HFFc6 (cell line): ENCODE results near the gene MYRF. TPM values are rescaled to one million over a fixed set of nuclear protein-coding genes. Genes with fewer than 3 reads are reported as not detected.

Source experiments
- DNase-seq: peaks from one replicate; pipeline ENCODE4 v3.0.0-alpha.2; 2018
- H3K27ac Mint-ChIP-seq: 2 replicates; pipeline ENCODE4 v1.8.0; 2020; ENCODE audit warnings: mild to moderate bottlenecking, mixed read lengths
- H3K27me3 Mint-ChIP-seq: 2 replicates; pipeline ENCODE4 v1.8.0; 2021; ENCODE audit warnings: mild to moderate bottlenecking, moderate library complexity, mixed read lengths; ENCODE audit not compliant: insufficient read depth
- H3K36me3 Mint-ChIP-seq: 2 replicates; pipeline ENCODE4 v1.8.0; 2021; ENCODE audit warnings: low read depth, mixed read lengths
- H3K4me1 Mint-ChIP-seq: 2 replicates; pipeline ENCODE4 v1.8.0; 2020; ENCODE audit warnings: low read depth, mixed read lengths
- H3K4me3 Mint-ChIP-seq: 2 replicates; pipeline ENCODE4 v1.8.0; 2020; ENCODE audit warnings: mild to moderate bottlenecking, moderate library complexity, mixed read lengths
- H3K9me3 Mint-ChIP-seq: 2 replicates; pipeline ENCODE4 v1.8.0; 2020; ENCODE audit warnings: mild to moderate bottlenecking, mixed read lengths
- total RNA-seq, 6 experiments: library from RNA; stranded (reverse); fragmentation: NEBNext Ultra II Directional; extraction: Animal tissue kit (Norgen Biotek cat#: 25700); gene quantifications; 2 replicates in 1 of 6; 3 replicates in 5 of 6; pipeline ENCODE4 v1.2.3, GENCODE V29; 2021
- TF ChIP-seq, protein P1 (sequence below): fragments of 200-600 bp; sonication (generic); IDR thresholded peaks from 2 replicates; pipeline ENCODE4 v1.5.0; 2021; ENCODE audit warnings: antibody characterized with exemption, mild to moderate bottlenecking

The MYRF gene
- total RNA-seq, 6 experiments from 2014 or later: 0.24 to 0.67 (median 0.53) TPM

DNA sequence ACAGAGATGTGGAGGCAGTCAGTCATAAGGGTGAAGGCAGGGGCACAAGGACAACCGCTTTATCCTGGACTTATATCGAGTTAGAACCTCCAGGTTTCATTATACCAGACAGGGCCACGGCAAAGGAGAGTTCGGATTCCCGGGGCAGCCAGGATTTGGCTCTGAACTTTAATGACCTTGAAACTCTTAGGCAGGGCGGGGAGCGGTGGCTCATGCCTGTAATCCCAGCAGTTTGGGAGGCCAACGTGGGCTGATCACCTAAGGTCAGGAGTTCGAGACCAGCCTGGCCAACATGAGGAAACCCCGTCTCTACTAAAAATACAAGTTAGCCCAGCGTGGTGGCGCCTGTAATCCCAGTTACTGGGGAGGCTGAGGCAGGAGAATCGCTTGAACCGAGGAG is 1.1 kb upstream of the MYRF start:
- TF ChIP-seq, protein P1, sequence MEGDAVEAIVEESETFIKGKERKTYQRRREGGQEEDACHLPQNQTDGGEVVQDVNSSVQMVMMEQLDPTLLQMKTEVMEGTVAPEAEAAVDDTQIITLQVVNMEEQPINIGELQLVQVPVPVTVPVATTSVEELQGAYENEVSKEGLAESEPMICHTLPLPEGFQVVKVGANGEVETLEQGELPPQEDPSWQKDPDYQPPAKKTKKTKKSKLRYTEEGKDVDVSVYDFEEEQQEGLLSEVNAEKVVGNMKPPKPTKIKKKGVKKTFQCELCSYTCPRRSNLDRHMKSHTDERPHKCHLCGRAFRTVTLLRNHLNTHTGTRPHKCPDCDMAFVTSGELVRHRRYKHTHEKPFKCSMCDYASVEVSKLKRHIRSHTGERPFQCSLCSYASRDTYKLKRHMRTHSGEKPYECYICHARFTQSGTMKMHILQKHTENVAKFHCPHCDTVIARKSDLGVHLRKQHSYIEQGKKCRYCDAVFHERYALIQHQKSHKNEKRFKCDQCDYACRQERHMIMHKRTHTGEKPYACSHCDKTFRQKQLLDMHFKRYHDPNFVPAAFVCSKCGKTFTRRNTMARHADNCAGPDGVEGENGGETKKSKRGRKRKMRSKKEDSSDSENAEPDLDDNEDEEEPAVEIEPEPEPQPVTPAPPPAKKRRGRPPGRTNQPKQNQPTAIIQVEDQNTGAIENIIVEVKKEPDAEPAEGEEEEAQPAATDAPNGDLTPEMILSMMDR: no peak
- H3K4me1 Mint-ChIP-seq: peaks cover 8% of the 10 kb centered on the region
- H3K27ac Mint-ChIP-seq: no peak overlapping the region
- no peaks in the 10 kb centered on the region for H3K9me3 Mint-ChIP-seq
- H3K4me3 Mint-ChIP-seq: 0 out of 2 replicates have a peak overlapping the region, but pooled peaks have one; percentile 0
- H3K27me3 Mint-ChIP-seq: peaks cover 4% of the 10 kb centered on the region
- no peaks in the 10 kb centered on the region for H3K36me3 Mint-ChIP-seq
- DNase-seq: no peak

DNA sequence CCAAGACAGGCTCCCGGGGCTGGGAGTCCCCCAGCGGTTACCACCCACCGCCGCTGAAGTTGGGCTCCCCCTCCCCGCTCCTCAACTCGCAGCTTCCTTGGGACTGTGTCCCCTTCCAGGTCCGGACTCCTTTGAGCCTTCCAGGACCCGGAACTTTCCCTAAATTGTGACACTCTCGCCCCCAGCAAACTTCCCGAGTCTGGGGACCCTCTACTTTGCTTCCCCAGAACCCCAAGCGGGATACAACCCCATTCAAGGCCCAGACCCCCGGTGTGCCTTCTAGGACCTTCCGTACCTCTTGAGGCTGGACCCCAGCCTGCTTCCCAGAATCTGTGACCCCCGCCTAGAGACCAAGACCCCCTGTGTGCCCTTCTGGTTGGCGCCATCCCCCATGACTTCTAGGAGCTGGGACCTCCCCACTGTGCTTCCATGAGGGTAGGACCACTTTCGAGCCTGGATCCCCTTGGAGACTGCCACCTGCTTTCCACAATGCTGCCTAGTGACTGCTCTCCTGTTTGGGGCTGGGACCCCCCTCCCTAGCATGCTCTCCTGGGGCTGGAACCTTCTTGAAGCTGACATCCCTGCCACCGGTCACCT is 587 bp downstream of the MYRF start:
- Mint-ChIP-seq H3K36me3 (no peaks in the 10 kb centered on the region), H3K27me3 (peaks cover 4% of the 10 kb centered on the region), H3K9me3 (no peaks in the 10 kb centered on the region), H3K4me1 (peaks cover 13% of the 10 kb centered on the region), H3K4me3 (peak overlapping the region; percentile 60; the same call in 1 of the 2 replicates), H3K27ac (no peak overlapping the region)
- TF ChIP-seq, protein P1: no peak
- no peak for DNase-seq

DNA sequence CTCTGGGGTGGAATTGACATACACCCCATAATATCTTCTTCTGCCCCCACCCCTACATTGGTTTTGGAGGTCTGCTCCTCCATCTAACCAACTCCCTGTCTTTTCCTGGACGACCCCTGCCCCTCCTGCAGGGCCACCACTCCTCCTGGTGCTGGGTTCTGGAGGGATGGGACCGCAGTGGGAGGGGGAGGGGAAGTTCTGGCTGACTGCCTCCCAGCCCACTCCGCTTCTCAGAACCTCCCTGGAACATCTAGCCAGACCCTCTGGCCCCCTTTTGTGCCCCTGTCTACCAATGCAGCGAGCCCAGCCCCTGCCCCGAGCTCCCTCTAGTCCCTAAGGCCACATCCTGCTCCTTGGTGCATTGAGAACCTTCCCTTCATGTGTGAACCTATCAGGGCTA is 1.2 kb downstream of the MYRF start:
- no peak for DNase-seq
- Mint-ChIP-seq H3K27ac (no peak overlapping the region), H3K4me3 (no peak overlapping the region), H3K9me3 (no peaks in the 10 kb centered on the region), H3K27me3 (peaks cover 4% of the 10 kb centered on the region), H3K36me3 (no peaks in the 10 kb centered on the region), H3K4me1 (peaks cover 13% of the 10 kb centered on the region)
- TF ChIP-seq, protein P1: no peak

DNA sequence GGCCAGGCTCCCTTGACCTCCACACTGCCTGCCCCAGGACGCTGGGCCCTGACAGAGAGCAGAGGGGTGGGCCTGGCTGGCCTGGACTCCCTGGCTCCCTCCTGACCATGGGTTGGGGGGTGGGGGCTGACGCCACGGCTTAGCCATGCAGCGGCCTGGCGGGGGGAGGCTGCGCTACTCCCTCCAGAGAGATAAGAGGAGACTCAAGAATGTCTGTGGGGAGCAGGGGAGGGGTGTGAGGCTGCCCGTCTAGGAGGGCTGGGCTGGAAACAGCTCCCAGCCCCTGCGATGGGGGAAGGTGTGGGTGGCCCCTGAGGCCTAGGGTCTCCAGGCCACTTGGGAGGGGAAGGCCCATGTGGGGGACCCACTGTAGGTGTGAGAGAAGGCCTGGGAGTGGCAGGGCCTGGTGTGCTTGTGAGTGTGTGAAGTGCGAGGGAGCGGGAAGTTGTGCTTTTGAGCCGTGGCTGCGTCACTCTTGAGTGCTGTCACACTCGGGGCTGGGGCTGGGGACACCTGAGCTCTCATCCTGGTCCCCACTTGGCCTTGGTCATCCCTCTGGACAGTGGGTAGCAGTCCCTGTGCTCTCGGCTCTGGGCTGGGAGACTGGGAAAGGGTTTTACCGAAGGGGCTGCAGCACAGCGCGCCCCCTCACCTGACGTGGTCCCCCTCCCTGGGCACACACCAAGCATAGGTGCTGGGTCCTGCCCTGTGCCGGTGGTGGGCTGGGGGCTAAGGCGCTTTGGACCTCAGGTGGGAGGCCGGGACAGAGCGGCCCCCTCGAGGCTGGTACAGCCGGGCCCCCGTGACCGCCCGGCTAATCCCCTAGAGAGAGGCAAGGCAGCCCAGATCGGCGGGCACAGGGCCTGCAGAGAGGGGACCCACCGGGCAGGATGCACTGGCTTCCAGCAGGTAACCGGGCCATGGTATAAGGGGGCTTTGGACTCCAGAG is 2.4 kb downstream of the MYRF start:
- no peak for DNase-seq
- H3K4me3 Mint-ChIP-seq: no peak overlapping the region

DNA sequence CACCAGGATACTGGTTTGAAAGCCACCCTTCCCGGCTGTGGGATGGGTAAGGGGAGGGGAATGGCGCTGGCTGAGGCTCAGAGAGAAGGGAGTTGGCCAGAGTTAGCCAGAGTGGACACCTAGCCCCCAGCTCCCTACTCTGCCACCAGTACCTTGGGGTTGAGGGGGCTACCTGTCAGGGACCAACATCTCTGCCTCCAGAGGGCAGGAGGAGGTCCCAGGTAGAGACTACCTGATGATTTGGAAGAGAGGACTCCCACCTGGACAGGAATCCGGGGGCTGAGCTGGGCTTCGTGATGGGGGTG is 3.7 kb downstream of the MYRF start:
- Mint-ChIP-seq H3K4me1 (peaks cover 13% of the 10 kb centered on the region), H3K4me3 (no peak overlapping the region), H3K9me3 (no peaks in the 10 kb centered on the region), H3K27ac (no peak overlapping the region), H3K27me3 (peaks cover 9% of the 10 kb centered on the region), H3K36me3 (no peaks in the 10 kb centered on the region)
- no peak for DNase-seq
- TF ChIP-seq, protein P1: no peak

More for the DNA sequence above, 2.4 kb downstream of the MYRF start:
- peaks cover 13% of the 10 kb centered on the region for H3K4me1 Mint-ChIP-seq
- H3K9me3 Mint-ChIP-seq: no peaks in the 10 kb centered on the region
- TF ChIP-seq, protein P1: no peak
- no peaks in the 10 kb centered on the region for H3K36me3 Mint-ChIP-seq
- H3K27me3 Mint-ChIP-seq: peaks cover 4% of the 10 kb centered on the region
- no peak overlapping the region for H3K27ac Mint-ChIP-seq
